Measurements from ENCODE around the gene SNAP47.
"Not testable (repeated sequence)": the region's sequence is repeated elsewhere in the genome, so short reads cannot be mapped to it uniquely, and the experiment has no call there.

SNAP47 gene, protein sequence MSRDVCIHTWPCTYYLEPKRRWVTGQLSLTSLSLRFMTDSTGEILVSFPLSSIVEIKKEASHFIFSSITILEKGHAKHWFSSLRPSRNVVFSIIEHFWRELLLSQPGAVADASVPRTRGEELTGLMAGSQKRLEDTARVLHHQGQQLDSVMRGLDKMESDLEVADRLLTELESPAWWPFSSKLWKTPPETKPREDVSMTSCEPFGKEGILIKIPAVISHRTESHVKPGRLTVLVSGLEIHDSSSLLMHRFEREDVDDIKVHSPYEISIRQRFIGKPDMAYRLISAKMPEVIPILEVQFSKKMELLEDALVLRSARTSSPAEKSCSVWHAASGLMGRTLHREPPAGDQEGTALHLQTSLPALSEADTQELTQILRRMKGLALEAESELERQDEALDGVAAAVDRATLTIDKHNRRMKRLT

DNA sequence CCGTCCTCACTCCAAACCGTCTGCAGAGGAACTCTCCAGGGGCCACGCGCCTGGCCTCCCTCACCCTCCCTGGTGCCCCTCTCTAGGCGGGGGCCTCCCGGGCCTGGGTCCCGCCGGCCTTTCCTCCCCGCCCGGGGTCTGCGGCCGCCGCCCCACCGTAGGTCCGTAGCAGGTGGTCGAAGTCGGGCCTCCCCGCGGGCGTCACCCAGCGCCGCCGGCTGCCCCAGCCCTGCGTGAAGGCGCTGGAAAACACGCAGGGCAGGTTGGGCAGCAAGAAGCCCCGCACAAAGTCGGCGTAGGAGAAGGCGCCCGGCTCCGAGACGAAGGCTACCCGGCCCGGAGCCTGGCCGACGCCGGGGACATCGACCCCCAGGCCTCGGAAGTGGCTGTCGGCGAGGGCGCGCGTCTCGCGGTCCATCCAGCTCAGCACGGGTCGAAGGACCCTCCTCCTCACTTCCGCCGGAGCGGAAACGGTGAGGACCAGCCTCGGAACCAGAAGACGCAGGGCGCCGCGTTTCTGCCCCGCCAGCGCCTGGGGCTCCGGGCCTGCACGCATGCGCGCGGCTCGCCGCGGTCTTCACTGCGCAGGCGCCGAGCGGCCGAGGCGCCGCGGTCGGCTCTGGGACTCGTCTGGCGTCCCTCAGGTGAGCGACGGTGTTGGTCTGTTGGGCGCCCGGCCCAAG, at the start of gene SNAP47, which contains the start of gene JMJD4:
Gene SNAP47, plus strand, starts transcription at position 580 of the 683 bp plus-strand sequence. CDS start 12,302 bp downstream, outside the sequence.
Gene JMJD4, minus strand, starts transcription at position 447 of the 683 bp plus-strand sequence. Its CDS starts 29 bp downstream, at position 418.
- DNase-seq, result peak; percentile 57 to 90

DNA sequence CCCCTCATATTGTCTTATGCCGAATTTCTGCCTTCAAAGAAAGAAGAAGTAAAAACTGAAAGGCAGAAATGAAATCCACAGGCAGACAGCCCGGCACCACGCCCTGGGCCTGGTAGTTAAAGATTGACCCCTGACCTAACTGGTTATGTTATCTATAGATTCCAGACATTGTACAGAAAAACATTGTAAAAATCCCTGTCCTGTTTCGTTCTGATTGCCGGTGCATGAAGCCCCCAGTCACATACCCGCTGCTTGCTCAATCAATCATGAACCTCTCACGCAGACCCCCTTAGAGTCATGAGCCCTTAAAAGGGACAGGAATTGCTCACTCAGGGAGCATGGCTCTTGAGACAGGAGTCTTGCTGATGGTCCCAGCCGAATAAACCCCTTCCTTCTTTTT, 49.4 kb upstream of the SNAP47 start:
- DNase-seq, result no peak

DNA sequence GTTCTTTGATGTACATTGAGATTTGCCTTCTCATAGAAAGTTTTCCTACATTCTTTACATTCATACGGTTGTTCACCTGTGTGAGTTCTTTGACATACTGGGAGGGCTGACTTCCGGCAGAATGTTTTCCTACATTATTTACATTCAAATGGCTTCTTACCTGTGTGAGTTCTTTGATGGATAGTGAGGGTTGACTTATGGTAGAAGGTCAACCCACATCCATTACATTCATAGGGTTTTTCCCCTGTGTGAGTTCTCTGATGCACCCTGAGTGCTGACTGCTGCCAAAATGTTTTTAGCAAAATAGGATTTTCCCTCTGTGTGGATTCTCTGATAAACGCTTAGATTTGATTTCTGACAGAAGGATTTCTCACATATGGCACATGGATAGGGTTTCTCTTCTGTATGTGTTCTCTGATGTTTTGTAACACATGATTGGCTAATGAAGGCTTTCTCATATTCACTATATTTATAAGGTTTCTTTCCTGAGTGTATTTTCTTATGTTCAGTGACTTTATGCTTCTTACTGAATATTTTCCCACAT, 37.8 kb upstream of the SNAP47 start:
- no peak for DNase-seq

DNA sequence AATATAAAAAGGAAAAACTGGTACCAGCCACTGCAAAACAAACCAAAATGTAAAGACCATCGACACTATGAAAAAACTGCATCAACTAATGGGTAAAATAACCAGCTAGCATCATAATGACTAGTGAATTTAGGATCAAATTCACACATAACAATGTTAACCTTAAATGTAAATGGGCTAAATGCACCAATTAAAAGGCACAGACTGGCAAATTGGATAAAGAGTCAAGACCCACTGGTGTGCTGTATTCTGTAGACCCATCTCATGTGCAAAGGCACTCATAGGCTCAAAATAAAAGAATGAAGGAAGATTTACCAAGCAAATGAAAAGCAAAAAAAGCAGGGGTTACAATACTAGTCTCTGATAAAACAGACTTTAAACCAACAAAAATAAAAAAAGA, 33.6 kb upstream of the SNAP47 start:
- not testable (repeated sequence) for DNase-seq

DNA sequence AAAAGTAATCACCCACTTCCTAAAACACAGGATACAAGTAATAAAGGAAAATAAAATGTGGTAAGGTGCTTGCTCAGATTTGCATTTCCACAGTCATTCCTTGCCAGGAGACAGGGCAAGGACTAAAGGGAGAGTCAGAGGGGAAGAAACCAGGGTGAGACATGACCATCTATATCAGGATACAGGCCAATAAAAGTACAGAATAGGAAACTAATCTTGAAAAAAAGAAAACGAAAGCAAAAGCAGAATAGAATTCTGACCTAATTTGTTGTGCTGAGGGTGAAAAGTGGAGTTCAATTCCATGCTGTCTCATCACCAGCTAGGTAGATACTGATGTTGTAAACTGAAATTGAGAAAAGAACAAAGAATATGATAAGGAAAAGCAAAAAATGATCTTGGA, 27.4 kb upstream of the SNAP47 start:
- no peak for DNase-seq

DNA sequence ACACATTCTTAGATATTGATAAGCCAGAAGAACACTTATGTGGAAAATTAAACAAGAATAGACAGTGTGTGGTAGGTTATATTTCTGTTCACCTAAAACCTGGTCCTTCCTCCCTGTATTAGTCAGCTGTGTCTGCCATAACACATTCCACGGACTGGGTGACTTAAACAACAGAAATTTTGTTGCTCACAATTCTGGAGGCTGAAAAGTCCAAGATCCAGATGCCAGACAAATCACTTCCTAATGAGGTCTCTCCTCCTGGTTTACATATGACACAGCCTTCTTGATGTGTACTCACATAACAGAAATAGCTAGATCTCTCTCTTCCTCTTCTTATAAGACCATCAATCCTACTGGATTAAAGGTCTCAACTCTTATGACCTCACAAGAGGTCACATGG, 25.8 kb upstream of the SNAP47 start:
- no peak for DNase-seq

DNA sequence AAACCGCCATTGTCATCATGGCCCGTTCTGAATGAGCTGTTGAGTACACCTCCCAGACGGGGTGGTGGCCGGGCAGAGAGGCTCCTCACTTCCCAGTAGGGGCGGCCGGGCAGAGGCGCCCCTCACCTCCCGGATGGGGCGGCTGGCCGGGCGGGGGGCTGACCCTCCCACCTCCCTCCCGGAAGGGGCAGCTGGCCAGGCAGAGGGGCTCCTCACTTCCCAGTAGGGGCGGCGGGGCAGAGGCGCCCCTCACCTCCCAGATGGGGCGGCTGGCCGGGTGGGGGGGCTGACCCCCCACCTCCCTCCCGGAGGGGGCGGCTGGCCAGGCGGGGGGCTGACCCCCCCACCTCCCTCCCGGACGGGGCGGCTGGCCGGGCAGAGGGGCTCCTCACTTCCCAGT, 24.8 kb upstream of the SNAP47 start:
- not testable (repeated sequence) for DNase-seq

DNA sequence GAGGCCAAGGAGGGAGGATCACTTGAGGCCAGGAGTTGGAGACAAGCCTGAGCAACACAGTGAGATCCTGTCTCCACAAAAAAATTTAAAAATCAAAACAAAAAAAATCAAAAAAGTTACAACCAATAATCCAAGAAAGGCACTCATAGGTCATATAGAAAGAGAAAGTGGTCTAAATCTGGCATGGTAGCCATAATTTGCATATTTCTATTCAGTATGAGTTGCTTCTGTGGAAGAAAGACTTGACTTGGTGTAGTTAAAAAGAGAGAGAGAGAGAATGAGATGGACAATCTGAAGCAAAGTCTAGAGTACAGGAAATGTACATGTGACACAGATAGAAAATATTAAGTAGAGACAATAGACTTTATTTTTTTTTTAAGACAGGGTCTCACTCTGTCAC, 22.6 kb upstream of the SNAP47 start:
- no peak for DNase-seq

DNA sequence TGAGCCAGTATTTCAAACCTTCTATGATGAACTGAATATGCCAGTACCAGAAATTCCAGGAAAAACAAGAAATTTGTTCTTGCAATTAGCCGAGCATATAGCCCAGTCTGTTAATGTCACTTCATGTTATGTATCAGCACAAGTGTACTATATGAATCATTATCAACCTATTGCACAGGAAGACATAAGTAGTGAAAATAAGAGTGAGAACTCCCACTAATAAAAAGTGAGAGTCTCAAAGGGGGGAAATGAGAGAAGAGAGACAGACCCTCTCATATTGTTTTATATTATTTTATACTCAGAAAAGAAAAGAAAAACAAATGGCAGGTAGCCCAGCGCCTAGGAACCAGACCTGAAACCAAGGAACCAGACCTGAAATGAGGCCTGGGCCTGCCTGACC, 16.3 kb upstream of the SNAP47 start:
- no peak for DNase-seq

DNA sequence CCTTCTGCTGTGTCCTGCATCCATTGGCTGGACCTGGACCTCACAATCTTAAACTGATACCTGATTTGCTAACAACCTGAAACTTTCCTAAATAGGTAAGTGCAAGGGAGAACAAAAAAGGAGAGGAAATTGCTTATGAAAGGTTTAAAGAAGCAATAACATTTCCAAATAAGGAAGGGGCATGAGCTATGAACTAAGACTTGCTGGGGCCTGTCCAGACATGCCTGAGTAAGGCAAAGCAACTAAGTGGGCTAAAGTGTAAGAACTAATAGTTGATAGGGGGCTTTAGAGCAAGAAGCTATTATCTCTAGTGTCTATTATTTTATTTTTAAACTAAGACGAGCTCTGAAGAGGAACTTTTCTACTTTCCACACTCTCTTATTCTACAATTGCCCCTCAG, 11.8 kb upstream of the SNAP47 start:
- no peak for DNase-seq

DNA sequence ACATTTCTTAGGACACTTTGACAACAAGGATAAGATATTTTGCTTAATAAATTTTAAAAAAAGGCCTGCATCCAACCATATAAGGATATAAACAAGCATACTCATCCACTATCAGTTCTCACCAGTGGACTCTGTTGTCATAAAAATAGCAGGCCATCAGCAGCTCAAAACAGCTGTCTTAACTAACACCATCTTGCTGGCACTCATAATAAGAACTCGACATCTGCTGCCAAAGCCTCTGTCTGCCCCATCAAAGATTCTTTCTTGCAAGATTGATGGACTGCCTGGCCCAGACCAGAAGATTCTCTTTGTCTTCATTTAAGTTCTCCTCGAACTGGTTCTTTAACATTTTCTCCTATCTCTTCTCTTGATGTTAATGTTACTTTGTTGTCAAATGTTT, 10.2 kb upstream of the SNAP47 start:
- no peak for DNase-seq

DNA sequence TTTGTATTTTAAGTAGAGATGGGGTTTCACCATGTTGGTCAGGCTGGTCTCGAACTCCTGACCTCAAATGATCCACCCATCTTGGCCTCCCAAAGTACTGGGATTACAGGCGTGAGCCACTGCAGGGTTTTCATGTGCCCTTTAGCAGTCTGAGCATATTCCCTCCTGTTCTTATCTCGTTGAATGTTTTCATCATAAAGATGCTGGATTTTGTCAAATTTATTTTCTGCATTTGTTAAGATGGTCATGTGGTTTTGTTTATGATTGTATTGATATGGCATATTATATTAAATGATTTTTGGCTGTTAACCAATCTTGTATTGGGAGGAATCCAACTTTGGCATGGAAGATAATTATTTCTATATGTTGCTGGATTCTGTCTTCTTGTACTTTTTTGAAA, 8.9 kb upstream of the SNAP47 start:
- DNase-seq, result no peak

DNA sequence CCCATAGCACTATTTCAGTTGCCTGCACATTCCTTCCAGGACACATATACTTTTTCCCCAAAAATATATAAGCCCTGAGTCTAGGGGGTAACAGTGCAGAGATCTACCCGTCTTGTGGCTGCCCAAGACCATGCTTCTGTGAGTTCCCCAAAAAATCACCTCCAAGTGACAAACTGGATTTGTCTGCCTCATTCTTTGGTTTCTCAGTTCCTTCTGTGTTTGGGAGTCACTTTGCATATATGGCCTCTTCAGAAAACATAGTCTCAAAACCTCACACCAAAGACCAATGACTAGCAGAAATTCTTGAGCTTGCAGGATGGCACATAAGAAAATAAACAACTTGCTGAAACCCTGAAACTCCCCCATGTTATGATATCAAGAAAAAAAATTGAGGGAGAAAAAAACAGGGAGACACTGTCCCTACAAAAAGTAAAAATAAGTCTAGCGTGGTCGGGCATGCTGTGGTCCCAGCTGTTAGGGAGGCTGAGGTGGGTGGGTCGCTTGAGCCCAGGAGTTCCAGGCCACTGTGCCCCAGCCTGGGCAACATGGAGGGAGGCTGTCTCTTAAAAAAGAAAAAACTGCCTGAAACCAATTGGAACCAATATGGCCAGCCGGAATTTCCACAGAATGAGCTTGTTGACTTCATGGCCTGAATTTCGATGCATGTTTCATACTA, 8.2 kb upstream of the SNAP47 start:
- no peak for DNase-seq

DNA sequence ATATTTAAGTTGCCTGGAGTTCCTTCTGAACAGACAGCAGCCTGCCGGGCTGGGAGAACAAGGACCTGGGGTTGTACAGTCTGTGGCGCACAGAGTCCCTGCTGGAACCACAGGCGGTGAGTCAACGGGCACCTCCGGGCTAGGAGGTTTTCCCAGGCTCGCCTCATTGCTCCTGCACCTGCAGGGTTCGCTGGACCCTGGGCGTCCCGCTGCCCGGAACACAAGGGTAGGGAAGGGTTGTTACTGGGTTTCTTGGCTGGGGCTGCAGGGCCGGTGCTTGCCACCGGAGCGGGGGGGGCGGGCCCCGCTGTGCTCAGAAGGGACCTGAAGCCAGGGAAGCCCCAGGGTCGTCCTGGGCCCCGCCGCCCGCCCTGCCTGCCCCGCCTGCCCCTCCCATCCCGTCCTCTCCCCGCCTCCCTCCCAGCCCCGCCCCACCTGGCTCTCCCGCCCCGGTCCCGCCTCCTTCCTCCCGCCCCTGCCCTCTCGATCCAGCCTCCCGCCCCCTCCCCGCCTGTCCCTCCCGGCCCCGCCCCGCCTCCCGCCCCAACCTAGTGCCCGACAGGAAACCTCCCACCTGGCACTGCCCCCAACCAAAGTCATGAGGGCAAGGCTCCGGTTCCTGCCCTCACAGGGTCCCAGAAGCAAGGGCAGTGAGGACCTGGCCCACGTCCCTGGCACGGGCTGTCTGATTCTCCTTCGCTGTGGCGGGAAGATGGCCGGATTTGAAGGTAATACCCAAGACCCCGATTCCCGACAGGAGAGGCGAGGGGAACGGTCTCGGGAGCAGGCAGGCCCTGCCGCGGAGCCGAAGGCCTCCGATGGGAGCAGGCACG, 7.0 kb upstream of the SNAP47 start:
- peak; percentile 52 to 77 for DNase-seq

DNA sequence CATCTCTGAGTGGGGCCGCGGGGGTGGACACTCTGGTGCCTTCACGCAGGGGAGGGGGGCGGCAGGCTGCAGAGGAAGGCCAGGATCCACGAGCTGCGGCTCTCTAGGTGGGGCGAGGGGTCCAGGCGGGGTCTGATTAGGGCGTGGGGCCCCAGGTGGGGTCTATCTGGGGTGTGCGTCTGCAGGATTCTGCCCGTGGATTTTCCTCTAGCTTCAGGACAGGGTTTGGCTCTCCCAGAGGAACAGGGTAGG, 6.4 kb upstream of the SNAP47 start:
- no peak for DNase-seq

DNA sequence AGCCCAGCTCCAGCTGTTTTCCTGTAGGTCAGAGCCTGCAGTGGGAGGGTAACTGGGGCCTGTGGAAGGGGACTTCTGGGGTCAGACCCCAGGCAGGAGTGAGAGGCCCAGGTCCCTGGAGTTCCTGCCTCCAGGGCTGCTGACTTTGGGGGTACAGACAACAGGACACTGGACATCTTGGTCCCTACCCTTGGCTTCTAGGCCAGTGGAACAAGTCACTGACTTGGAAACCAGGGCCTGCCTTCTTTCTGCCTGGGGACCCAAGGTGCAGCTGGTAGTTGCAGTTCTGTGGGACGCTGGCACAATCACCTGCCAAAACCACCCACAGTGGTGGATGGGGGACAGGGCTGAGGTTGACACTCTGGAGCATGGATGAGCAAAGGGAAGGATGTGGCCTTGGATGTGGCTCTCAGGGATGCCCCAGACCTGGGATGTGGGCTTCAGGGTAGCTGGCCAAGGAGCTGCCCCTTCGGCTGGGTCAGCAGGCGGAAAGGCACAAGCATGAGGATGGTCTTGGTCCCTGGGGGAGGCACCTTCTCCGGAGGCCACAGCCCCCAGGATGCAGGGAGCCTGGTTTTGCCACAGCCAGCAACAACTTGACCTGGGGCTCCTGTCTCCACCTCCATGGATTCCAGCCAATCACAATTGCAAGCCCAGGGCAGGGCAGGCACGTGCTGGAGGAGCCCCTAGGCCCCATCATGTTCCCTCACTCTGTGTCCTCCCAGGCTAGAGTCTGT, 5.9 kb upstream of the SNAP47 start:
- peak in 1 of 2 experiments; percentile 9 for DNase-seq

DNA sequence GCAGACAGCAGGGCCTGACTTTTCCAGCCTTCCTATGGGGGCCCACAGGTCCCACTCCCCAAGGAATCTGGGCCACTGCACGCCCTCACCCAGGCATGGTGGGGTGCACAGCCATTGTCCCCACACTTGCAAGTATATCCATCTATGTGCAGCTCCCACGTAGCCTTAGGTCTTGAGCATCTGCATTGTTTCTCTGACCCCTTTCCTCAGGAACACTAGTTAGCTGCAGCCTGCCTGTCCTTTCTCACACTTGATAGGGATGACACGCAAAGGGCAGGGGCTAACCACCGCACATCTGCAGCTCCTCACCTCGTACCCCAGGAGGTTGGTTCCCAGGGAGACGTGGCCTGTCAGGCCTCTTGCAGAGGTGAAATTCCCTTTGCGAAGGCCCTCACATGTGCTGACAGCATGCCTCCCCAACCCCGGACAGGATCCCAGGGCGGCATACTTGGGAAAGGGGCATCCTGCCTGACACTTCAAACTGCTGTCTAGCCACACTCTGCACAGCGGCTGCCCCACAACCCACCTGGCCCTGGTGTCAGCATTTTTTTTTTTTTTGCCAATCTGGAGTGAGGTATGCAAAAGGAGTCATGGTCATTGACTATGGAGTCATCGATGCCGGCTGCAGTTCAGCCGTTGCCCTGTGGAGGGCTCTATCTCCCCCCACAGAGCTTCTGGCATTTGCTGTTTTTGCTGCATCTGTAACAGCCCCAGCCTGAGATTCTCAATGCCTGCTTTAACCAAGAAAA, 5.2 kb upstream of the SNAP47 start:
- DNase-seq, result peak; percentile 18 to 55

DNA sequence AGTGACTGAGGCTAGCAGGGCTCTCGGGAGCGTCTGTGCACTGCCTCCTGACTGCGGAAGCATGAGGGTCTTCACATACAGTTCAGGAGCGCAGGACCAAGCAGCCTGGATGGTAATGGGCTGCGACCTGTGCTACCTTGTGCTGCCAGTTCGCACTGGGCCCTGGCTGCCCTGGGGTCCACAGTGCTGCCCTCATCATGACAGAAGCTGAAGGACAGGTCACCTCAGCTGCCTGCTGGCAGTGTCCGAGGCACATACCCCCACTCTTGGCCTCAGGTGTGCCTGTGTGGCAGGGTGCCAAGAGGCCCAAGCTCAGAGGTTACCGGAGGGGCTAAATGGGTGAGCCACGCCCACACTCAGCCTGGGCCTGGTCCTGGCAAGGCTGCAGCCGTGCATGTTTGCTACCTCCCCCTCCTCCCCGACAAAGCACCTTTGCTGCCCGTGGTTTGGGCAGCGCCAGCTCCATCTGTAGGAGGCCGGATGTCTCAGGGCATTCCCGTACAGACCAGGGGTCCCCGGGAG, 4.5 kb upstream of the SNAP47 start:
- peak in 1 of 2 experiments; percentile 7 for DNase-seq

DNA sequence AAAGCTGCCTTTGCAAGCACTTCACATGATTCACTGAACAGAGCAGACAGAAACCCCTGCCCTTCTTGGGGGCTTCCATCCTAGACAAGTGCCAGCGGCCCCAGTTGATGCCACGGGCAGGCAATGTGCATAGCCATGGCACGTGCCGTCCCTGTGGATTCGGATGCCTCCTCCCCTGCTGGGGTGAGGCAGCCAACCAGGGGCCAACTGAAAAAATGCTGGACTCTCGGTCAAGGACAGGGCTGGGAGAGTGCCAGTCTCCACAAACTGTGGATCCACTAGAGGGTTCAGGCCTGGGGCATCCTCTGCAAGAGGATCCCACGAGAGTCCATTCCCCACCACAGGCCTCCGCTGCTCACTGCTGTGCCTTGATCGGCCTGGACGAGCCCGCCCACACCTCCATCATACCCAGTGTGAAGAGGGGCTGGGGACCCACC, 4.0 kb upstream of the SNAP47 start:
- no peak for DNase-seq

DNA sequence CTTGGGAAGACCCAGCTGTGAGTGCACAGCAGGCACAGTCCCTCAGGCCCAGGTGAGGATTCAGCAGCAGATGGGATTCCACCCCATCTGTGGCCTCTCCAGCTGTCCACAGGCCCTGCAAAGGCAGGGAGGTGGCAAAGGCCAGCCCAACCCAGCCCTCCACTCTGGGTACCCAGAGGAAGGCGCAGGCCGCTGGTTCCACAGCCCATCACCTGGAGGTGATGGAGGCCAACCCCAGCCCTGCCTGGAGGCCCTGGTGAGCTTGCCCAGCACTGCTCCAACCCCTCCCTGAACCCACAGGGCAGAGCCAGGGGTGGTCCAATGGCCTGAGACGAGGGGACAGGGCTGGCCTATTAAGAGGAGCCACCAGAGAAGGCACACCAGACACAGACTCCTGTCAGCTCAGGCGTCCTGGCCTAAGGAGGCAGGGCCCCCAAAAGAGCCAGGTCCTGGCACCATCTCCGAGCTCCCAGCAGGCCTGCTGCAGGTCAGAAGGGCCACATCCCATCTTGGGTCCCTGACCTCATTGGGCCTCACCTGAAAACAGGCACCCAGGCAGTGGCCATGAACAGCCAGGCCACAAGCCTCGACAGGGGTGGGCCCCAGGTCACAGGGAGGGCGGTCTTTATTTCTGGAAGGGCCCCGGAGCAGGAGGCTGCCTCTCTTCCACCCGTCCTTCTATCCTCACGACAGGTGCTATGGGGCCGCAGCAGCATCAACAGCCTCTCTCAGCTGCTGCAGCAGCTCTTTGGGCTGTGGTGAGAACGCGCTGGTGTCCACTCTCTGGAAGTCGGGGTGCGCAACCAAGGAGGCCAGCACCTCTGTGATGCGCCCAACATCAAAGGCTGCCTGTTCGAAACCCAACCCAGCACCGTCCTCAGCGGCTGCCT, 3.3 kb upstream of the SNAP47 start:
- no peak for DNase-seq
